Islet of Langerhans (tissue), 1 donor: ENCODE measurements around the gene SAA4.
"Not testable (repeated sequence)": the region's sequence is repeated elsewhere in the genome, so short reads cannot be mapped to it uniquely, and the experiment has no call there.

ENCODE experiments used
- FAIRE-seq: peaks from one replicate; lab custom pipeline; 2011; peaks lifted over from hg19 to GRCh38; lab: Jason Lieb, UNC

SAA4 gene, protein sequence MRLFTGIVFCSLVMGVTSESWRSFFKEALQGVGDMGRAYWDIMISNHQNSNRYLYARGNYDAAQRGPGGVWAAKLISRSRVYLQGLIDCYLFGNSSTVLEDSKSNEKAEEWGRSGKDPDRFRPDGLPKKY

GRCh38 chr11:18236664-18237356, at the start of gene SAA4:
TSS of gene SAA4 (minus strand) at chr11:18236802. CDS start at chr11:18235926, 876 bp downstream.
- no peak for FAIRE-seq

GRCh38 chr11:18285841-18286240, 49.2 kb upstream of the SAA4 start:
- no peak for FAIRE-seq

DNA sequence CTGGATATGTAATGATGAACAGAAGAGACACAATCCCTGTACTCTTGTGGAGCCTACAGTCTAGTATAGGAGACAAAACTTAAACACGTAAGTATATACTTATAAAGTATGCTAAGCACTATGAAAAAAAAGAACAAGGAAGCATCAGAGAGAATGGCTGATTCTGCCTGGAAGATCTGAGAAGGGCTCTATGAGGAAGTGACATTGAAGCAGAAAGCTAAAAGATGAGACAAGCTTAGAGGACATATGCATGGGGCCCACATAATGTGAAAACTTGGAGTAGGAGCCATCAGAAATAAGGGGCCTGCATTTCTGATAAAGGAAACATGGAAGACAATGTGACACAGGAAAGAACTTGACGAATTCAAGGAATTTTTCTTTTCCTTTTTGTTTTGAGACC, 46.0 kb upstream of the SAA4 start:
- no peak for FAIRE-seq

DNA sequence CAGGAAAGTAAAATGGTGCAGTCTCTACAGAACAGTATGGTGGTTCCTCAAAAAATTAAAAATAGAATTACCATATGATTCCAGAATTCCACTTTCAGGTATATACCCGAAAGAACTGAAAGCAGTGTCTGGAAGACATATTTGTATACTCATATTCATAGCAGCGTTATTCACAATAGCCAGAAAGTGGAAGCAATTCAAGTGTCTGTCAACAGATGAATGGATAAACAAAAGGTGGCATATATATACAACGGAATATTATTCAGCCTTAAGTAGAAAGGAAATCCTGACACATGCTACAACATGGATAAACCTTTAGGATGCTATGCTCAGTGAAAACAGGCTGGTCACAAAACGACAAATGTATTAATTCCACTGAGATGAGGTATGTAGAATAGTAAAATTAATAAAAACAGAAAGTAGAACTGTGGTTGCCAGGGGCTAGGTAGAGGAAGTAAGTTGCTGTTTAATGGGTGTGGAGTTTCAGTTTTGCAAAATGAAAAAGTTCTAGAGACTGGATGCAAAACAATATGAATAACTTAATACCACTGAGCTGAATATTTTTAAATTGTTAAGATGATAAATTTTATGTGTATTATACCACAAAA, 43.9 kb upstream of the SAA4 start:
- FAIRE-seq = no peak

GRCh38 chr11:18277565-18278271, 41.1 kb upstream of the SAA4 start:
- no peak for FAIRE-seq

- FAIRE-seq = no peak
Measured at GRCh38 chr11:18271206-18271605, 34.6 kb upstream of the SAA4 start.

GRCh38 chr11:18270102-18270501, 33.5 kb upstream of the SAA4 start:
- no peak for FAIRE-seq

DNA sequence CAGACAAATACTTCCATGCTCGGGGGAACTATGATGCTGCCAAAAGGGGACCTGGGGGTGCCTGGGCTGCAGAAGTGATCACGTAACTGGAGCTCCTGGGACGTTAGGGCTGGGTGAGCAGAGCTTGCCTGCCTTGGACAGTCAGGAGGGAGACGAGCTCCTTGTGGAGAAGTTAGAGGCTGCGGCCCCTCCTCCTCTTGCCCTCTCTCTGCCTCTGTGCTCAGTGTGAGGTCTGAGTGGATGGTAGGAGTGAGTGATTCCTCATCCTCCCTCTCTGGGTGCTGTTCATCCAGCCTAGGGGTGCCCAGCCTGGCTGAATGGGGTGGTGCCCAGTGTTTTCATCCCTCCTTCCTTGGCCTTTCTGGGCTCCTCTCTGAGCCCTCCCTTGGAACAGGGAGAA, 32.6 kb upstream of the SAA4 start:
- FAIRE-seq = not testable (repeated sequence)

DNA sequence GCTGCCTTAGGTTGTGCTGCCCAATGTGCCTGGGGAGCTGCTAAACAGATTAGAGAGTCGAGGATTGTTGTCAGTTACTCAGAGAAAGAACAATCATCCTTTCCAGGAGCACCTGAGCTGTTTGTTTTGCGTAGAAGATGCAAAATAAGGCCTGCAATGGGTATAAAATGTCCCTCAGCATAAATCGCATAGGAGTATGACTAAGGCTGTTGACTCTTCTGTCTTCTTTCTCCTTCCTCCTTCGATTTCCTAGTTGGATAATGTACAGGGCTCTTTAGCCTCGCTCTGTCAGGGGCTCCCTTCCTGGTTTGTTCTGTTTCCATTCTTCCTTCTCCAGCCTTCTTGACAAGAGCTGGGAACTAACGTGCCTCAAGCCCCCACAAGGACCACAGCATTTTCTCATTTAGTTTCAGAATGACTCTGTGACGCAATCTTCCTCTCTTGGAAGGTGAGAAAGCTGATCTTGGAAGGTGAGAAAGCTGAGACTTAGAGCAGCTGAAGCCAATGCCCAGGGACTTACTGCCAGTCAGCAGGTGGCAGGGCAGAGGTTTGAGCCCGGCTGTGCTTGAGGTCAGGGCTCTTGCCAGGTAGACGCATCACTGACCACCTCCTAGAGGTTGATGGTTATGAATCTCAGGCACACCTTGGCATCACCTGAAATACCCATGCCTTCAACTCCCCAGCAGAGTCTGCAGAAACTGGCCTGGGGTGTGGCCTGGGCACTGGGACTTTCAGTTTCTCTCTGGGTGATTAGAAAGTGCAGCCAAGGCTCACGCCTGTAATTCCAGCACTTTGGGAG, 30.9 kb upstream of the SAA4 start:
- not testable (repeated sequence) for FAIRE-seq

- no peak for FAIRE-seq
Measured at GRCh38 chr11:18265949-18266348, 29.3 kb upstream of the SAA4 start, which contains the start of gene SAA1. TSS of gene SAA1 (plus strand) at chr11:18266264. CDS start at chr11:18266888, 624 bp downstream.

DNA sequence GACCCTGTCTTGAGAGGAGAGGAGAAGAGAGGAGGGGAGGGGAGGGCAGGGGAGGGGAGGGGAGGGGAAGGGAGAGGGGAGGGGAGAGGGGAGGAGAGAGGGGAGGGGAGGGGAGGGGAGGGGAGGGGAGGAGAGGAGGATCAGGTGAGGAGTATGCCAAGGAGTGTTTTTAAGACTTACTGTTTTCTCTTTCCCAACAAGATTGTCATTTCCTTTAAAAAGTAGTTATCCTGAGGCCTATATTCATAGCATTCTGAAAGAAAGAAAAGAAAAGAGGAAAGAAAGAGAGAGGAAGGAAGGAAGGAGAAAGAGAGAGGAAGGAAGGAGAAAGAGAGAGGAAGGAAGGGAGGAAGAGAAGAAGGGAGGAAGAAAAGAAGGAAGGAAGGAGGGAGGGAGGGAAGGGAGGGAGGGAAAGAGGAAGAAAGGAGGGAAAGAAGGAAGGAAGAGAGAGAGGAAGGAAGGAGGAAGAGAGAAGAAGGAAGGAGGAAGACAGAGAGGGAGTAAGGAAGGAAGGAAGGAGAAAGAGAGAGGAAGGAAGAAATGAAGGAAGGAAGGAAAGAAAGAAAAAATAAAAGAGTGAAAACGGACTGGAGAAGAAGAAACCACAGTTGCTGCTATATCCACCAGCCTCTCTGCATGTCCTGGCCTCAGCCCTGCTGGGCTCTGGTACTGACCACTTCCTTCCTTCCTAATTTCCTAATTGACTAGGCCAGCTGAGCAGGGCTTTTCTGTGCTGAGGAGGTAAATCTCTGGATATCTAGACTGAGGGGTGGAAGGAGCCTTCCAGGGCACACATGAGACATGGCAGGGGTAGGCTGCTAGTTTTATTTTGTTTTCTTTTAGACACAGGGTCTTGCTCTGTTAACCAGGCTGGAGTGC, 28.3 kb upstream of the SAA4 start:
- no peak for FAIRE-seq

DNA sequence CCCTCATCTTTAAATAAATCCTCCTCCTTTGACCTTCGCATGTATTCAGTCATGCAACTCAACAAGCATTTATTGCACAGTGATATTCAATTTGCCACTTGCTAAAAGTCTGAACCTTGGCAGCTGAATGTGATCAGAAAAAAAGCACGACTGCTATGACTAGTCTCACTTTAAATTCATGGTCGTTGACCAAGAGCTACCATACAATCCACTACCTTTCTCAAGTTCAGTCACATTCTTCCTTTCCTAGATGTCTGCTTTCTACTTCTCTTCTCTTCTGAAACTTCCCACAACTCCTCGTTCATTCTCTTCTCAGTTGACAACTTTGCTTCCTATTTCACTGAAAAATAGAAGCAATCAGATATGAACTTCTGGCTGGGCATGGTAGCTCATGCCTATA, 27.4 kb upstream of the SAA4 start:
- no peak for FAIRE-seq

DNA sequence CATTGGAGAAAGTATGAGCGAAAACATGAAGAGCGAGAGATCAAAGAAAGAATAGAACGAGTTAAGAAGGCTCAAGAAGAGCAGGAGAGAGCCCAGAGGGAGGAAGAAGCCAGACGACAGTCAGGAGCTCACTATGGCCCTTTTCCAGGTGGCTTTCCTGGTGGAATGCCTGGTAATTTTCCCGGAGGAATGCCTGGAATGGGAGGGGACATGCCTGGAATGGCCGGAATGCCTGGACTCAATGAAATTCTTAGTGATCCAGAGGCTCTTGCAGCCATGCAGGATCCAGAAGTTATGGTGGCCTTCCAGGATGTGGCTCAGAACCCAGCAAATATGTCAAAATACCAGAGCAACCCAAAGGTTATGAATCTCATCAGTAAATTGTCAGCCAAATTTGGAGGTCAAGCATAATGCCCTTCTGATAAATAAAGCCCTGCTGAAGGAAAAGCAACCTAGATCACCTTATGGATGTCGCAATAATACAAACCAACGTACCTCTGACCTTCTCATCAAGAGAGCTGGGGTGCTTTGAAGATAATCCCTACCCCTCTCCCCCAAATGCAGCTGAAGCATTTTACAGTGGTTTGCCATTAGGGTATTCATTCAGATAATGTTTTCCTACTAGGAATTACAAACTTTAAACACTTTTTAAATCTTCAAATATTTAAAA, 26.2 kb upstream of the SAA4 start:
- not testable (repeated sequence) for FAIRE-seq

- no peak for FAIRE-seq
Measured at GRCh38 chr11:18261721-18262120, 25.1 kb upstream of the SAA4 start.

- FAIRE-seq = no peak
Measured at GRCh38 chr11:18259259-18259658, 22.7 kb upstream of the SAA4 start.

- FAIRE-seq = no peak
Measured at GRCh38 chr11:18254781-18255361, 18.3 kb upstream of the SAA4 start.

DNA sequence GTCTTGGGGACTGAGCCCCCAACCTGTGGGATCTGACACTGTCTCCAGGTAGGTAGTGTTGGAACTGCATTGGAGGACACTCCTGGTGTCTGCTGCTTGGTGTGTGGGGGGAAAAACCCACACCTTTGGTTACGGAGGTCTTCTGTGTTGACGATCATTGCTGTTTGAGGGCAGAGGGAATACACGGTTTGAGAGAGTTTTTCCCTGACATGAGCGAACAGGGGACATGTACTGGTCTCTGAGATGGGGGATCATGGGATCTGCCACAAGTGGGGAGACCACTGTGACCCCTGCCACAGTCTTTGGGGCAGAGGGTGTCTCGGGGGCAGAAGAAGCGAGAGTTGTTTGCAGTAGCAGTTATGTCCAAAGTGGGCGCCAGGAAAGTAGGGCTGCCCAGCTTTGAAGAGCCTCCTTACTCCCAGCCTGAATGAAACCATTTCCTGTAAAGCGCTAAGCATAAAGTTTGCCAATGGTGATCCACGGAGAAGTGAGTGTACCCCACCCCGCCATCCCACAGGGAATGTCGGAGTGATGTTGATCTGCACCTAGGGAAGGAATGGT, 17.3 kb upstream of the SAA4 start:
- no peak for FAIRE-seq

DNA sequence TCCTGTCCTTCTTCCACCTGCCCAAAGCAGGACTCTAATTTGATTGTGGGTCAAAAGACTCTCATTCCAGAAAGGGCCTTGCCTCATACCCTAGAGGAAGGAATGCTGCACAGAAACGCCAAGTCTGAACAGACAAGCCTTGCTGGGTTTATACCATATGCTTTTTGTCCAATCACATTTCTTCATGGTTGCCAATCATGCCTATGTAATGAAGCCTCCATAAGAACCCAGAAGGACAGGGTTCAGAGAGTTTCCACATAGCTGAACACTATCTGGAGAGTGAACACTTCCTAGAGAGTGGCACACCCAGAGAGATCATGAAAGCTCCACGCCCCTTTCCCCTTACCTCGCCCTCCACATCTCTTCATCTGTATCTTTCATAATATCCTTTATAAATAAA, 16.6 kb upstream of the SAA4 start:
- no peak for FAIRE-seq

- no peak for FAIRE-seq
Measured at GRCh38 chr11:18248561-18248960, 12.0 kb upstream of the SAA4 start, which contains the start of gene SAA2. TSS of gene SAA2 (minus strand) at chr11:18248668. CDS start at chr11:18248011, 657 bp downstream.

GRCh38 chr11:18247191-18247581, 10.6 kb upstream of the SAA4 start:
- FAIRE-seq = not testable (repeated sequence)
